ENCODE data around the gene COL6A2.
"Not testable (repeated sequence)": the region's sequence is repeated elsewhere in the genome, so short reads cannot be mapped to it uniquely, and the experiment has no call there.

Gene COL6A2

GRCh38 chr21:46097336-46098293 lies at the start of gene COL6A2:
TSS of gene COL6A2 (plus strand) at chr21:46098112.
- peak; percentile 51 for DNase-seq

- DNase-seq, result no peak
These were observed 48.7 kb upstream of the COL6A2 start for GRCh38 chr21:46048926-46049889.

GRCh38 chr21:46049890-46050667 lies 47.8 kb upstream of the COL6A2 start:
- no peak for DNase-seq

DNA sequence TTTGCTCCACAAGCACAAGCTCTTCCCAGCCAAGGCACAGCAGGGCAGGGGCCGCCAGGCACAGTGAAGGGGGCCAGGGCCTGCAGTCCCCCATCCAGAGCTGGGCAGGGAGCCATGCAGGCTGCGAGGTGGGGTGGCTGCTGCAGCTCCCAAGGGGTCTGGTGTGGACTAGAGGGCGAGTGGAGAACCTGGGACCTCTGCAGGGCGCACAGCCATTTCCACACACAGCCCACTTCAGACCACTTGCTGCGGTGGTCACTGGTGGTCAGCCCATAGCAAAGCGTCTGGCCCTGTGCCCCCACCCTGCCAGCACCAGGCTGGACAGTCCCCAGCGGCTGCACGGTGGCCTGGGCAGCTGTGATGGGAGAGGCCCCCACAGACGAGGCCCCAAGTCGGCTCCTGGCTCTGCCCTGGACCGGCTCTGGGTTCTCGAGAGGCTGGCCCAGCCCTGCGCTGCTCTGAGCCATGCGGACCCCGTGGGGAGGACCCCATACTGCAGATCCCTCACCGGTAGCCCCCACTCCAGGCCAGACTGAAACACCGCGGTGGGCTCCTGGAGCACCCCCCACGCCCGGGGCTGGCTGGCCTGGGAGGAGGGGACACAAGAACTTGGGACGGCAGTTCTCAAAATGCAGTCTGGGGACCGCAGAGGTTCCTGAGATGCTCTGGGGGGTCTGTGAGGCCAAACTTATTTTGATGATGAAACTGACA lies 47.1 kb upstream of the COL6A2 start:
- no peak for DNase-seq

GRCh38 chr21:46051379-46051770 lies 46.5 kb upstream of the COL6A2 start:
- DNase-seq, result no peak

DNA sequence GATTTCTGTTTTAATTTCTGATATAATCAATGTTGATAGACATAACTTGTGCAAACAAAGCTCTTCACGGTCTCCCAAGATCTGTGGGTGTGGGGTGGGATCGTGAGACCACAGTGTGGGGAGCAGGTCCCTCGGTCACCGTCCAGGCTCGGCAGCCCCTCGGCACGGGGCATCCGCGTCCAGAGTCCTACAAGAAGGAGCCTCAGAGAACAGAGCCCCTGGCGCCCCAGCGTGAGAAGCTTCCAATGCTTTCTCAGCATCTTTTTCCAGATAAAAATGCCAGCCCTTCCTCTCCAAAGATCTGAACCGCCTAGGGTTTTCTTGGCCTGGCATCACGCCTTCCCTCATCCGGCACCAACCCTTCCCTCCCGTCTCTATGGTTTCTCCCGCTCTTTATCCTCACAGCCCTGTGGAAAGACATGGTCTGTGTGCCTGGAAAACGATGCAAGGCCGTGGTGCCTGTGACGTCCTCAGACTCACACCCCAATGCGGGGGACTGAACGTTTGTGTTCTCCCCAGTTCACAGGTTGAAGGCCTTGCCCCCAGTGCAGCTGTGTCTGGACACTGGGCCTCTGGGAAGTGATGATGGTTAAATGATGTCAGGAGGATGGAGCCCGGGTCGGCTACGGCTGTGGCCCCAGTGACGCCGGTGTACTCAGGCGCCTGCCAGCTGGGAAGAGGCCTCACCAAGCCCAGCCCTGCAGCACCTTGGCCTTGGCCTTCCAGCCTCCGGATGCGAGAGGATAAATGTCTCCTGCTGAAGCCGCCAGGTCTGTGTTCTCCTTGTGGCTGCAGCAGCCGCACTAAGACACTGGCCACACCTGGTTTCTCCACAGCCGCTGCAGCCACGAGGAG lies 45.9 kb upstream of the COL6A2 start:
- no peak for DNase-seq

DNA sequence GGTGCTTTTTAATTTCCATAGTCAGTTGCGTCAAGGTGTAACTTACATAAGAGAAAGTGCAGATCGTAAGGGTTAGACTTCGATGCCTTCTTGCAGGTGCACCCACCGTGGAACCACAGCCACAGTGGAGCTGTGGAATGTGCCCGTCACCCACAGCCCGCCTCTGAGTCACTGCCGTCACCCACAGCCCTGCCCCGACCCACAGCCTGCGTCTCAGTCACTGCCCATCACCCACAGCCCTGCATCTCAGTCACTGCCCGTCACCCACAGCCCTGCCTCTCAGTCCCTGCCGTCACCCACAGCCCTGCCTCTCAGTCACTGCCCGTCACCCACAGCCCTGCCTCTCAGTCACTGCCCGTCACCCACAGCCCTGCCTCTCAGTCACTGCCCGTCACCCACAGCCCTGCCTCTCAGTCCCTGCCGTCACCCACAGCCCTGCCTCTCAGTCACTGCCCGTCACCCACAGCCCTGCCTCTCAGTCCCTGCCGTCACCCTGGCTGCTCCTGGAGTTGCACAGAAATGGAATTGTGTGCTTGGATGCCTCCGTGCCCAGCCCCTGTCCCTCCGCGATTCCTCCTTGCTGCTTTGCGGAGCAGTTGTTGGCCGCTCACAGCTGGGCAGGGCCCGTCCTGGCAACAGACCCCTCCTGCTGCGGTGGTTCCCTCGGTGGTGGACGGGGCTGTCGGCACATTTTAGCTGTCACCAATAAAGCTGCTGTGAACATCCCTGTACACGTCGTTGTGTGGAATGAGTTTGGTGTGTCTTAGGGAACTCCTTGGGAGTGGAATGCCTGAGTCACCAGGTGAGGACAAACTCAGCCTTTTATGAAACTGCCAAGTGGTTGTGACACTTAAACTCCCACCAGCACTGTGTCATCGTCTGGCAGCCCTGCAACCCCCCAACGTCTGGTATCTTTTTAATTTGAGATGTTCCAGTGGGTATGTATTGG lies 44.9 kb upstream of the COL6A2 start:
- DNase-seq, result no peak

GRCh38 chr21:46054031-46054430 lies 43.9 kb upstream of the COL6A2 start:
- no peak for DNase-seq

GRCh38 chr21:46054451-46054881 lies 43.4 kb upstream of the COL6A2 start:
- DNase-seq, result no peak

DNA sequence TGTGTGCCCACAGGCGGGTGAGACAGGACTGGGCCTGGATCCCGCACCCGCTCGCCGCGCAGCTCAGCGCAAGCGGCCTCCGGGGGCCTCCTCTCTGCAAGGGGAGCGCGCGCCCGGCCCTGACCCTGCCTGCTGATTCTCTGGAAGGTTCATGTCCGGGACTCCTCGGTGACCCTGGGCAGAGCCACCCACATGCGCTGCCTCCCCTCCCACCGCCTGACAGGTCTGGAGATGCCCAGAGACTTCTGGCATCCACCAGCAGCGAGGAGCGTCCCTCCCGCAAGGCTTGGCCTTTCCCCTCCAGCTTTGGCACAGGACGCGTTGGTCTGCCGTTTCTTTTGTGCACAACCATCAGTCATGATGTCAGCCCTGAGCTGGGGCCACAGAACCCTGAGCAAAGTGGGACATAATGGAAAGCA lies 42.0 kb upstream of the COL6A2 start:
- no peak for DNase-seq

DNA sequence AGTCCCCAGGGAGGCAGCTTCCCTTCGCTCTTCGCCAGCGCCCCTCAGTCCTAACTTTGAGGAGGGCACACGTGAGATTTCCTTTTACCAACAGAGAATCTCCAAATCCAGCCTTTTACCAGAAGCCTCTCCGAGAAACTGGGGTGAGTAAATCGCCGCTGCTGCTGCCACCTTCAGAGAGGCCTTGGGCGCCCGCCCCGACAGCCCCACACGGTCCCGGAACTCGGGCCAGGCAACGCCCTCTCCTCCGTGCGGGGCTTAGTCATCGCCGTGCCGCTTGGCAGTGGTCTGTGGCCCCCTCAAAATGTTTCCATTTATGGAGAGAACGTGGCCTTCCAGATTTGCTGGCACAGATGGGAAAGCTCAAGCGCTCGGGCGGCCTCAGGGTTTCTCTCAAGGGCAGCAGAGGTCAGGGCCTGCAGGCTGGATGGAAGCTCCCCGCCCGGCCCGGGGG lies 41.4 kb upstream of the COL6A2 start:
- no peak for DNase-seq

GRCh38 chr21:46057111-46057709 lies 40.7 kb upstream of the COL6A2 start:
- DNase-seq, result no peak

DNA sequence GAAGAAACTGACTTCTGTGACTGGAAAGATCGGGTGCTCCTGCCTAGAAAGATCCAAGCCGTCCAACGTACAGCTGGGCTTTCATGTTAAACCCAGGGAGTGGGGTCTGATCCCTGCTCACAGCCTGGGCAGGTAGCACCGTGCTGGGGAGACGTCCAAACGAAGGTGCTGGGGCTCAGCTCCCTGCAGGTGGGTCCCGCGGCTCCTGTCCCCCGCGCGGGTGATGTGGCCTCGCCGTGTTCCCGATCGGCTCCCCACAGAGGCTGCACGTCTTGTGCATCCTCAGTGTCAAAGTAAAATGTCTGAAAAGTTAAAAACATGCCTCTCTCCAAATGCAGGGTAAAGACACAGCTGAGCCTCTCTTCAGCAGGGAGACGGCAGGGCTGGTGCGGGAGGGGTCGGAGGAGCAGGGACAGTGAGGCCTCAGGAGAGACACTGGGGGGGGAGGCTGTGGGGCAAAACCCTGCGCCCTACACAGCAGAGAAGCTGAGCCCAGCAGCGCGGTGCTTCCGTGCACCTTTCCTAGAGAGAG lies 40.1 kb upstream of the COL6A2 start:
- no peak for DNase-seq

GRCh38 chr21:46058431-46059145 lies 39.3 kb upstream of the COL6A2 start:
- no peak for DNase-seq

DNA sequence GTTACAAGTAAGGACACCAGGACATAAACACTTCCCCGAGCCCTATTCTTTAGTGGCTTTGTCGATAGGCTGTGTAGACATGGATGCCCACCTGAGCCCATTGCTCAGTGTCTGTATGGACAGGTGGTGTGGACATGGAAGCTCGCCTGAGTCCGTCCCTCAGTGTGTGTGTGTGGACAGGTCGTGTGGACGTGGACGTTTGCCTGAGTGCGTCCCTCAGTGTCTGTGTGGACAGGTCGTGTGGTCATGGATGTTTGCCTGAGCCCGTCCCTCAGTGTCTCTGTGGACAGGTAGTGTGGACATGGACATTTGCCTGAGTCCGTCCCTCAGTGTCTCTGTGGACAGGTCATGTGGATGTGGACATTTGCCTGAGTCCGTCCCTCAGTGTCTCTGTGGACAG lies 38.7 kb upstream of the COL6A2 start:
- no peak for DNase-seq

GRCh38 chr21:46059711-46060455 lies 38.0 kb upstream of the COL6A2 start:
- DNase-seq, result not testable (repeated sequence)

- DNase-seq, result no peak
These were observed 37.3 kb upstream of the COL6A2 start for GRCh38 chr21:46060596-46061061.
